ENCODE measurements around the gene IL10.

Gene IL10

DNA sequence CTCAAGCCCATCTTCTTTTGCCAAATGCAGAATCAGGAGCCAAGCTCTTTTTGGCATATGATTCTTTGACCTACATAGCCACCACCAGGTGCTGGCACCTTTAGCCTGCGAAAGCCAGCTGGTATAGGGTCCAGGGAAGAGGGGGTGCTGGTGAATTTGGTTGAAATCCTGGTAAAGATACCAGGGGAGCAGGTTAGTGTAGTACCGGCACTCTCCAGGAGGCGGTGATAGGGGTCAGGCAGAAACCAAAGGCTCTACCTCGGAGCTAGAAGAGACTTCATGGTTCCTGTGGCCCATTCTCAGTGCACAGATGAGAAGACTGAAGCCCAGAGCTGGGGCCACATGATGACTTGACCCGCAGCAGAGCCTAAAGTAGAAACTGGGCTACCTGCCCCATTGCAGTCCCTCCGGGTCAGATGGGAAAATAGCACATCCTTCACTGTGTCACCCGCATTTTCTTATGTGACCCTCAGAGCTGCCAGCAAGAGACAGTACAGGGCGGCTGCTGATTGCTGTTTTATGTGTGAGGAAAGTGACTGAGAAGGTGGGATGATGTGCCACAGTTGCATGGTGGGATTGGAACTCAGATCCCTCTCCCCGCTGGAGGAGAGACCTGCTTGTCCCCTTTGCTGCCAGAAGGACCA is 37.7 kb downstream of the IL10 start:
- DNase-seq (ENCODE audit: low read depth in 2 of 2), result peak; percentile 49 to 64

DNA sequence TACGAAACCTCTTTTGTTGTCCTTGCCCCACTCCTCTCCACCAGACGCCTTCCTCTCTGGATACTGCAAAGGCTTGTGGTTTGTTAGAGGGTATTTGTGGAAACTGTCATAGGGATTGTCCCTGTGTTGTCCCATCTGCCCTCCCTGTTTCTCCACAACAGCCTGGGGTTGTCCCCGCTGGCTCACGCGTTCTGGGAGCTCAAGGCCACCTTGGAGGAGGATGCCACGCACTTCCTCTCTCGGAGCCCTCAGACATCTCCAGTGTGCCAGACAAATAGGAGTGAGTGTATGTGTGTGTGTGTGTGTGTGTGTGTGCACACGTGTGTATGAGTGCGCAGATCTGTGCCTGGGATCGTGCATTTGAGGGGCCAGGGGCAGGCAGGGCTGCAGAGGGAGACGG is 39.3 kb downstream of the IL10 start:
- DNase-seq (ENCODE audit: low read depth in 2 of 2), result no peak

DNA sequence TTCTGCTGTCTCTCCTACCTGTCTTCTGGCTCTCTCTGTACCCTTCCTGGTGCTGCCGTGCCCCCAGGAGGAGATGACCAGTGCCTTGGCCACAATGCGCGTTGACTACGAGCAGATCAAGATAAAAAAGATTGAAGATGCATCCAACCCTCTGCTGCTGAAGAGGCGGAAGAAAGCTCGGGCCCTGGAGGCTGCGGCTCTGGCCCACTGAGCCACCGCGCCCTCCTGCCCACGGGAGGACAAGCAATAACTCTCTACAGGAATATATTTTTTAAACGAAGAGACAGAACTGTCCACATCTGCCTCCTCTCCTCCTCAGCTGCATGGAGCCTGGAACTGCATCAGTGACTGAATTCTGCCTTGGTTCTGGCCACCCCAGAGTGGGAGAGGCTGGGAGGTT is 39.8 kb downstream of the IL10 start:
- no peak for DNase-seq (ENCODE audit: low read depth in 2 of 2)

DNA sequence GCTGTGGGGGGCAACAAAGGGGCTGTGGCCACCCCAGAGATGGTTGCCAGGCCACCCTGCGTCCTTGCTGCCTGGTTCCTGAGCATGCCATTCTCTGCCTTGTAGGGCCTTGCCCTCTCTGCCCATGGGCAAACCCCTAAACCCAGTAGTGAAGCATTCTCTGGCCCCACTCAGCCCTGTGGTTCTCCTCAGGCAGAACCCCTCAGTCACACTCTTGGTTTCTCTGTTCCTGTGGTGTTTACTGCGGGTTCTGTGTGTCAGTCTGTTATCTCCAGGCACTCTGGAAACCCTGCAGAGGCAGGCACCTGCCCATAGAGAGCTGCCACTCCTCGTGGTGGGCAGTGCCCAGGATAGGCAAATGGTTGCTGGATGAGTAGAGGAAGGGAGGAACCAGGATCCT is 42.8 kb downstream of the IL10 start:
- DNase-seq (ENCODE audit: low read depth in 2 of 2), result no peak

DNA sequence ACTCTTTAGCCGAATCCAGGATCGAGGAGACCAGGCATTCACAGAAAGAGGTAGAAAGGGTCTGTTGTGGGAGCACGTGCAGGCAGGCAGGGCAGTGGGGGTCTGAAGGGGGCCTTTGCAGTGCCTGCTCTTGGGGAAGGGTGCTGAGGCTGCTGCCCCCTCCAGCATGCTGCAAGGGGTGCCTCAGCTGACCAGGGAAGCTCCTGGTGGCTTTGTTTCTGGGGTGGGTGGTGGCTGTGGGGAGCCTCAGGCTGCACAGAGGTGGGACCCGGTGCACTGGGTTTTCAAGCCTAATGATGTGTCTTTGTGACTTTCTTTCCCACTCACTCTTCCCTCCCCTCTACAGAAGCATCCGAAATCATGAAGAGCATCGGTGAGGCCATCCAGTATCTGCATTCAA is 43.2 kb downstream of the IL10 start:
- no peak for DNase-seq (ENCODE audit: low read depth in 2 of 2)

DNA sequence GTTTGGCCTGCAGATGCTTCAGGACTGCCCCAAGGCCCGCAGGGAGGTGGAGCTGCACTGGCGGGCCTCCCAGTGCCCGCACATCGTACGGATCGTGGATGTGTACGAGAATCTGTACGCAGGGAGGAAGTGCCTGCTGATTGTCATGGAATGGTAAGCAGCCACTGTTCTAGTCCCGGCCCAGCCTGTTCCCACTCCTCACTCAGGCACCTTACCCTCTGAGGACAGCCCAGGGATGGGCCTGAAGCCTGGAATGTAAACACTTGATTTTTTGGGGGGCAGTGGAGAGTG is 43.7 kb downstream of the IL10 start:
- no peak for DNase-seq (ENCODE audit: low read depth in 2 of 2)

DNA sequence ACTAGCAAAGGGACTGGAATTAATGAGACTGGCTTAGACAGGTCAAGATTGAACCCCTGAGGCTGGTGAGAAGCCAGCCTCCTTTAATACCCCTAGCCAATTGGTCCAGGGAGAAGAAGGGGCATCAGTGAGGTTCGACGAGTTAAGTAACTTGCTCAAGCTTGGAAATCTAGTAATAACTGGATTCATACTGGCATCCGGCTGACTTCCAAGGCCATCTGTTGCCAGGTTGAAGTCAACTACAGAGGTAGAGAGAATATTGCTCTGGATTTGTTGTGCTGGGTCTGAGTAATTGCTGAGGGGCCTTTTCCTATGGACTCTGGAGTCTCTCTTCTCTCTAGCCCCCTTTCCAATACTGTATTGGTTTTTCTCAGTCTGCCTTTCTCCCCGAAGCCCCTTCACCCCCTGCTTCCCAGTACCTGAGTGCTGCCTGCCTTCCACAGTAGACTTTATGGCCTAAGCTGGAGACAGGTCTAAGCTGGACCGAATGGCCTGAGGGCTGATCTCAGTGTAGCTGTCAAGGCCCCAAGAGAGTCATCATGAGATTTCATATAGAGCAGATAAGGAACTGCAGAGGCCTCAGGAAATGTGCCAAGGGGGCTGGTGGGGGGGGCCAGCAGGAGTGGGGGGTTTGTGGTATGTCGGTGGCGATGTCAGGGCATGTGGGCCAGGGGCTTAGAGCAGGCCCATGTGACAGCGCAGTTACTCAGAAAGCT is 44.2 kb downstream of the IL10 start:
- no peak for DNase-seq (ENCODE audit: low read depth in 2 of 2)

DNA sequence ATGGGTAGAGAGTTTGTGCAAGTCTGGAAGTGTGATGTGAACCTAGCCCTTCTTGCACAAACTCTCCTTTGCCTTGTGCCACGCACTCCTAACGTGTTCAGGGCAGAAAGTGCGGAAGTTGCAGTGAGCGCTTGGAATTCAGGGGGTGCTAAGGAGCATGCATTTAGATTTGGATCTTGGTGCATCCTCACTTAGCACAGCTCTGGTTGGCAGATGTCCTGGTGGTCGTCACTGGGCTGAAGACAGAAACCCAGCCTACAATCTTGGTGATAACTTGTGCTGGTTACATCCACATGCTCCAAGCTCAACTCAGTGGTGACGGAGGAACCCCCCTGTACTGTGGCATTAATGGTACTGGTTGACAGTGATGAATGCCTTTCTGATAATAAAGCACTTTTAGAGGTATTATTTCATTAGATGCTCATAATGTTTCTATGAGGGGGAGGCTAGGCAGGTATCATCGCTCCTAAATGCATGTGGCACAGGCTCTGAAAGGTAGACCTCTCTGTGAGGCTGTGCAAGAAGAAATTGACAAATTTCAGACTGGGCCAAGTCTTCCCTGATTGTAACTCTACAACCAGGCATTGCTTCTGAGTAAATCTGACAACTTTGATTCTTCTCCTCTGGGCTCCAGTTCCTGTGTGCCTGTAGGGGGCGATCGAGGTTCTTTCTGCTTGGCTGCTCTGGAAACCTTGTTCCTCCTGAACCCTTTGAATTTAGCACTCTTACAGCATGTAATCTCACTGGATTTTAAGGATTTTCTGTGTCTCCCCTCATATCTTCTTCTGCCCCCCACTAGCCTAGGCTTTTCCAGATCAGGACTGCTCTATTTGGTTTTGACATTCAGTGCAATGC is 47.0 kb downstream of the IL10 start:
- DNase-seq (ENCODE audit: low read depth in 2 of 2), result peak in 1 of 2 donors; percentile 34

DNA sequence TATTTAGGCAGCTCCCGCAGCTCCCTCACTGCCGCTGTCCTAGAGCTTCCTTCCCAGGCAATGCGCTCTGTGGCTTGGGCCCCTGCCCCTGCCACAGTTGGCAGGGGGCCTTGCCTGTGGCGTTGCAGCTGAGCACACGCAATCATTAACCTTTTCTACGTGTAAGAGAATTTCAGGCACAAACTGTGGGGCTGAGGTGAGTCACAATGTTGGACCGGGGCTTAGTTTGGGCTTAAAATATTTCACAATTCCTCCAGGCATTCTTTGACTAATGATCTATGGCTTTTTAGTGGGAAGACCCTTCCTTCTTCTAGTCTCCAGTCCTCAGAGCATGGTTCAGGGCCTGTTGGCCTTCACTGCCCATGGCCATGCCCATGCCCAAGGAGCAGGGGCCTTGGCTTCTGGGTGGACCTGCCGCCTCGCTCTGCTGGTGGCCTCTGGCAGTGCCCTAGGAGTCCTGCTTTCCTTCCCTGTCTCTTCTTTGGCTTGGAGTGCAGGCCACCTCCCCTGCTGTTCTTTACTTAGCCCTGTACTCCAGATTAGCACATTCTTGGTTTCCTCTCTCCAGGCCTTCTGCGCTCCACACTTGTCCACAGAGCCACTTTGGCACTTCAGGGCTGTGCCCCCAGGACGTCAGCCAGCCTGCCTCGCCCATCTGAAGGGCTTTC is 48.4 kb downstream of the IL10 start:
- no peak for DNase-seq (ENCODE audit: low read depth in 2 of 2)

DNA sequence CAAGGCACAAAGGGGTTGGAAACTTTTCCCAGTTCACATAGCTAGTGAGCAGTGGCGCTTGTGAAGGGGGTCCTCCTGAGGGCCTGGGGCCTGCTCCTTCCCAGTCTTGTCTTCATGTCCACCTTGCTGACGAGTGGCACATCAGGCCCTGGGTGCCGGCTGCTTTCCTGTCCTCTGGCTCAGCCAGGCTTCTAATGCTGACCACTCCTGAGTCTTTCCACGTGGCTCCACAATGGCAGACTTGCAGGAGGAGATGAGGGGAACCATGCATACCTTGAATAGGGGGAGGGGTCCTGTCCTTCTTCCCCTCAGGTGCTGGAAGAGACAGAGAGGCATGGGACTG is 48.9 kb downstream of the IL10 start:
- DNase-seq (ENCODE audit: low read depth in 2 of 2), result no peak

DNA sequence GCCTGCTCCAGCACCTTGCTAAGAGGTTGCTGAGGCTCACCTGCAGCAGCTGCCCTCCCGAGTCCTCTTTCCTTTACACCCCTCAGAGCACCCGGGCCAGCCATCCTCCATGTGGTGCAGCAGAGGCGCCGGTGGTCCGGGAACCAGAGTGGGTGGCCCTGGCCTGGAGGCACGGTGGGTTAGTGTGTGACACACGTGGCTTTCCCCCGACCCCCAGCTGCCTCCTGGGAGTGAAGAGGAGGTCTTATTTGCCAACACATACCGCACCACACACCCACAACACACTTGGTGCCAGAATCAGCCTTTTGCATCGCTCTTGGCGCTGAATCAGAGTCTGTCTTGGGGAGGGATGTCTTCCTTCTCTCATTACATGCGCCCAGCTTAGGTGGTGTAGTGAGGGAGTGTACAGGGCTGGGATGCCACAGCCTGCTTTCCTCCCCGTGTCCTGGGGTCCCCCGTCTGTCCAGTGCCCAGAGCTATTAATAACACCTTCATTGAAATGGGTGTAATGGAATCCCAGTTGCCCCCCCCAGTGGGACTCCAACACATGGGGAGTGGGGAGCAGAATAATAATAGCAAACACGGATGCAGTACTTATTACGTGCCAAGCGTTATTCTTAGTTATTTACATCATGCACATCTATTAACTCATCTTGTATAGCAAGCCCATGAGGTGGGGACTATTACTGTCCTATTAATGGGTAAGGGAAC is 49.4 kb downstream of the IL10 start:
- no peak for DNase-seq (ENCODE audit: low read depth in 2 of 2)

DNA sequence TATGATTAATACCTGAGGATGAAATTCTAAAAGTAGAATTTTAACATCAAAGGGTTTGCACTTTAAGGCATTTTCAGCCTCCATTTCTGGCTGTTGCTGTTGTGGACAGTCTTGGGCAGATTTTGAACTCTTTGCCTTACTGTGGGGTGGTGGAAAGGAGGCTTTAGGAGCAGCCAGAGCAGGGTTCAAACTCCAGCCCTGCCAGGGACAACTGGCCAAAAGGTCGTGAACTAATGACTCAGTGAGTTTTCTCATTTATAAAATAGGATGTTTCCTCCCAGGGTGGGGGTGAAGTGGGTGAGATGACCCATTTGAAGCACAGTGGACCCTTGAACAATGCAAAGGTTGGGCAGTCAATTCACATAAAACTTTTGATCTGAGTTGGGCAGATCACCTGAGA is 50.8 kb downstream of the IL10 start:
- DNase-seq (ENCODE audit: low read depth in 2 of 2), result no peak

DNA sequence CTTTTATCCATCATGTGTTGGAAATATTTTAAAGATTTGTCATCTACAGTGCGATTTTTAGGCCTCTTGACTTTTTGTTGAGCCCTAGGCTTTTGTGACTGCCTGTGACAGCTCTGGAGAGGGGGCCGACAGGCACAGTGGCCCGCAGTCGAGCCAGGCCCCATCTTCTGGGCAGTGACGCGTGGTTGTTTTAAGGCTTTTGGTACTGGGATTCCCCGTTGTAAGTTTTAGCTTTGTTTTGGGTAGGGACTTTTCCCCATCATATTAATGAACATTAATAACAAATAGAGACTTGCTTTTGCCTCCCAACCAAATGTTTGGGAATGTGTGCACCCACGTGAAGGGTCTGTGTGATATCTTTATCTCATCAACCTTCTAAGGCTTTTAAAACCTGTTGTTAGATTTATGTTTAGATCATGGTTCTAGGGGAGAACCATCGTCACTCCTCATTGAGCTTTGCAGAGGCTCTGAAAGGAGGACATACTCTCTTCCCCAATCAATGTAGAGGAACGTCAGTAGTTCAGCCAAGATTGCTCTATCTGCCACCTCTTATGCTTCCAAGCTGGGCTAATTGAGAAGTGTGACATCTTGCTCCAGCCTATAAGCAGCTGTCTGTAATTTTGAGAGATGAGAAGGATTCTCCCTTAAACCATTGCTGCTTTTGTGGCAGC is 53.0 kb downstream of the IL10 start:
- no peak for DNase-seq (ENCODE audit: low read depth in 2 of 2)

DNA sequence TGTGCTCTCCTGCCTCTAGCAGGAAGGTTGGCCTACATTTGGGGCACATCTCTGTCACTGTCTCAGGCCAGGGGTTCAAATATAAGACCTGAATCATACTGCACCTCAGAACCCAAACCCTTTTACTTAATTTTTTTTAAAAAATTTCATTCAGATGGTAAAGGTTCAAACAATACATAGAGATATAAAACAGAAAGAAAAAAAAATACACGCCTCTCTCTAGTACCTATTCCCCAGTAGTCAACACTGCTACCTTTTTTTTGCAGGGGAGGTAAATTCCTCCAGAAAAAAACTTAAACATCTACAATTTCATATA is 54.7 kb downstream of the IL10 start:
- no peak for DNase-seq (ENCODE audit: low read depth in 2 of 2)

Data from stimulated activated CD8-positive, alpha-beta memory T cell treated with anti-CD3 and anti-CD28 coated beads, Interleukin-7, amount 100 ng/mL, for 4 hours (primary cell).